ENCODE measurements around the gene GSS.

DNA sequence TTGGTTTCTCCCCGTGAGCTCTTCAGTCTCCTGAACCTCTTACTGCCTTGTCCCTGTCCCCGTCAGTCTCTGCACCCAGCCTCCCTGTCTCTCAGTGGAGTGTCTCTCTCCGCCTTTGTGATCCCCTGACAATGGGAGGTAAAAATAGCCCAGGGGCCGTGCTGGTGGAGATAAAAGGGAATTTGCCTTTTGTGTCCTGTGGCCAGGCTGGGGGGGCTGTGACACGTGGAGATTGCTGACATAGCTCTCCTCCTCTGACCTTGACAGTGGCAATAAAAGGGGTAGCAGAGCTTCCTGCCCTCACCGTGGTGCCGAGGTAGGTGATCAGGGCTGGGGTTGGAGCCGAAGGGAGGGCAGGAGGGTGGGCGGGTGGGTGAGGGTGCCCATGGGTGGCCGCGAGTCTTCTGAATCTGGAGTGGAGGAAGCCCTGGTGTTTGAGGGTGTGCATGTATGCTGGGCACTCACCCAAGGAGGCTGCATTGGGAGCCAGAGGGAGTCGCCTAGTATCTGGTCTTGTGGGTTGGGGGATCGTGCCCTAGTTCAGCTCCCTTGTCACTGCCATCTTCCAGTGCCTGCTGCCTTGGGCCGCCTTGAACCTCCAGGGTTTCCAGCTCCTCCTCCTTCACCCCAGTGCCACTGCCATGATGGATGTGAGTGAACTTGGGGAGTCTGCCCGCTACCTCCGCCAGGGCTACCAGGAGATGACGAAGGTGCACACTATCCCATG, 21.9 kb upstream of the GSS start:
- TF ChIP-seq CTCF (IDR thresholded peaks at IDR 0.05; ENCODE audit: low read length): no peak
- no peak for TF ChIP-seq EZH2 (IDR thresholded peaks at IDR 0.05; ENCODE audit: borderline replicate concordance, low read length)

Measured in OCI-LY1 (cell line).